HG03558 (cell line): ENCODE measurements around the gene CHID1.

Experiments used
- ATAC-seq: cut with Tn5 transposase; IDR thresholded peaks from one replicate; pipeline ENCODE4 v1.9.1; 2021; ENCODE audit warnings: moderate number of reproducible peaks; ENCODE audit not compliant: unreplicated experiment; ENCODE audit errors: extremely low read depth

CHID1 gene

GRCh38 chr11:911031-911889 is 650 bp upstream of the CHID1 start:
- ATAC-seq = no peak

GRCh38 chr11:910044-910588 is 494 bp downstream of the CHID1 start:
- ATAC-seq = no peak

GRCh38 chr11:909406-909805 is 1.2 kb downstream of the CHID1 start:
- no peak for ATAC-seq

GRCh38 chr11:908273-908672 is 2.3 kb downstream of the CHID1 start:
- ATAC-seq = no peak

- ATAC-seq = no peak
Measured at GRCh38 chr11:907668-908067, 2.9 kb downstream of the CHID1 start.

GRCh38 chr11:905952-906351 is 4.7 kb downstream of the CHID1 start:
- no peak for ATAC-seq

GRCh38 chr11:904380-904779 is 6.2 kb downstream of the CHID1 start:
- no peak for ATAC-seq

- ATAC-seq = no peak
Measured at GRCh38 chr11:901452-902061, 9.1 kb downstream of the CHID1 start.

- no peak for ATAC-seq
Measured at GRCh38 chr11:900545-900944, 10.1 kb downstream of the CHID1 start.

- no peak for ATAC-seq
Measured at GRCh38 chr11:899724-900123, 10.9 kb downstream of the CHID1 start.

- ATAC-seq = no peak
Measured at GRCh38 chr11:898540-899190, 11.9 kb downstream of the CHID1 start.

GRCh38 chr11:898143-898511 is 12.5 kb downstream of the CHID1 start:
- ATAC-seq = no peak

GRCh38 chr11:897253-898142 is 13.1 kb downstream of the CHID1 start:
- no peak for ATAC-seq

GRCh38 chr11:895331-896110 is 15.1 kb downstream of the CHID1 start:
- no peak for ATAC-seq

- no peak for ATAC-seq
Measured at GRCh38 chr11:894575-895201, 15.9 kb downstream of the CHID1 start.

GRCh38 chr11:893008-893654 is 17.5 kb downstream of the CHID1 start:
- no peak for ATAC-seq

- no peak for ATAC-seq
Measured at GRCh38 chr11:890794-891540, 19.6 kb downstream of the CHID1 start.
